Measurements from ENCODE around the gene MCUB.
"Not testable (repeated sequence)": the region's sequence is repeated elsewhere in the genome, so short reads cannot be mapped to it uniquely, and the experiment has no call there.

Gene MCUB

DNA sequence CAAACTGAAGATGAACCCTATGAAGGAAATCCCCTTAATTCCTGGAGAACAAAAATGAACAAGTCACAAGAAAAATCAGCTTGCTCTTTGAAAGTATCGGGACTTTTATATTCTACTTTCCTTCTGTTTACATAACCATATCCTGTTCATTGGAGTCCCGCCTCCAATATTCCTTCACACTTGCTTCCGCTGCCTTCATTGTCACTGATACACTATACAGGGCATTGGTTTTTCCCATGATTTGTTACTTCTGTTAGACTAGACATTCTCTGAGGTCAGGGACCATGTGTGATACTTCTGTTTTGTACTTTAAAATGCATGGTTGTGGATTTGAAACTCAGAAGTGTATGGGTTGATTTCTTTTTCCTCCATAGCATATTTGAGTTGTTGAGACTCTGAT is 18.8 kb downstream of the MCUB start:
- DNase-seq (ENCODE audit: low read depth in 2 of 2) = no peak

DNA sequence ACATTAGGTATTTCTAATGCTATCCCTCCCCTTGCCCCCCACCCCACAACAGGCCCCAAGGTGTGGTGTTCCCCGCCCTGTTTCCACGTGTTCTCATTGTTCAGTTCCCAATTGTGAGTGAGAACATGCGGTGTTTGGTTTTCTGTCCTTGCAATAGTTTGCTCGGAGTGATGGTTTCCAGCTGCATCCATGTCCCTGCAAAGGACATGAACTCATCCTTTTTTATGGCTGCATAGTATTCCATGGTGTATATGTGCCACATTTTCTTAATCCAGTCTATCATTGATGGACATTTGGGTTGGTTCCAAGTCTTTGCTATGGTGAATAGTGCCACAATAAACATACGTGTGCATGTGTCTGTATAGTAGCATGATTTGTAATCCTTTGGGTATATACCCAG is 20.0 kb downstream of the MCUB start:
- DNase-seq (ENCODE audit: low read depth in 2 of 2) = not testable (repeated sequence)

DNA sequence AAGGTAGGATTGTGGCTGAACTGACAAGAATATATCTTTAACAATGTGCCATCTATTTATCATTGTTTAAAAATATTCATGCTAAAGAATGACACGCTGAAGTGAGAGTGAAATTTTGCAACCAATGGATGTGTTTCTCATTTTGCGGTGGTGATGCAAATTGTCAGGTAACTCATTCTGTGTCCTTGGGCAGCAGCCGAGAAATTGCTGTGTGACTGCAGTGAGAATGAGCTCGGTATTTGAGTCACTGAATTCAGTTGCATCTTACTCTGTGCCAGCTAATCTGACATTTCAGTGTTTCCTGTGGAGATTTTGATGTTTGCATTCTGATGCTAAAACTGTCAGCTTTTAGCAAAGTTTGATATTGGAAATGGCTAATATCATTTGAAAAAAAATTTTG is 28.1 kb downstream of the MCUB start:
- no peak for DNase-seq (ENCODE audit: low read depth in 2 of 2)

DNA sequence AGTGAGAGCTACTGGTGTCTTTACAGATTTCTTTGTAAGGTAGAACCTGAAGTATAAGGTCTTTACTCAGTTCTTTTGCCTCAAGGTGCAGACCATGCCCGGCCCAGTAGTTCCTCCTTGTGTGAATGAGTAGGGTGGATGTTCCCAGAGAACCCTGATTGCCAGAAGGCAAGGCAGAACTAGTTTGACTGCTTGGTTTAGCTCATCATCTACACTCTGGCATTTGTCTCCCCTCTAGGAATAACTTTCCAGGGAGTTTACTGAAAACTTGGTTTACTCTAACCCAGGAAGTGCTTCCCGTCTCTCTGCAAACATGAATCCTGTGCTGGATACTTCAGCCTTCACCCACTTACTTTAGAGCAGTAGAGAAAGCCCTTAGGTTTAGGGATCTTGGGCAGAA is 29.1 kb downstream of the MCUB start:
- no peak for DNase-seq (ENCODE audit: low read depth in 2 of 2)

DNA sequence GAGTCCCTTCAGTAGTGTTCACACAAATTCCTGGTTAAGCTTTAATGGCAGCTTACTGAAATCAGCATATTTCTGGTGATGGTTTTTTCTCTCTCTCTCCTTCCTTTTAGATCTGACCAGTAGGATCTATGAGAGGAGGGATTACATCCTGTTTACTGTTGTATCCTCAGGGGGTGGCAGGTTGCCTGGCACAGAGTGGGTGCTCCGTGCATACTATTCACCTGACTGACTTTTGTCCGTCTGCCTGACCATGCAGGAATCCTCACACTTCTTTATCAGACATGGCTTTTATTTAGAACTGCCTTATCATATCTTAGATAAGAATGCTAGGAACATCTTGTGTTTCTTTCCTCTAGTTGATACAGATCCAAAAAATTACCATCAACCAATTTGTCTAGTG is 29.6 kb downstream of the MCUB start:
- no peak for DNase-seq (ENCODE audit: low read depth in 2 of 2)

DNA sequence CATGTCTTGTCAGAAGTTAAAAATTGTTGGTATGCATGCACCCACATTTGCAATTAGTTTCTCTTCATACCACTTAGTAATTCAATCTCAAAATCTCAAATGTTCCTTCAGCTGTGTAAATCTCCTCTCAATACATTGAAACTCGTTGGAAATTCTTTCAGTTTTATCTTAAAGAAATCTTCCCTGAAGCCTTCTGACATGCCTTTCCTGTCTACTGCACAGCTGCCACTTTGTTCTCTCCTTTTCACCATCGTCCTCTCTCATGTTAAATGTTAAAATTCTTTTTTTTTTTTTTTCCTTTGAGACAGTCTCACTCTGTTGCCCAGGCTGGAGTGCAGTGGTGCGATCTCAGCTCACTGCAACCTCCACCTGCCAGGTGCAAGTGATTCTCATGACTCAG is 30.9 kb downstream of the MCUB start:
- no peak for DNase-seq (ENCODE audit: low read depth in 2 of 2)

DNA sequence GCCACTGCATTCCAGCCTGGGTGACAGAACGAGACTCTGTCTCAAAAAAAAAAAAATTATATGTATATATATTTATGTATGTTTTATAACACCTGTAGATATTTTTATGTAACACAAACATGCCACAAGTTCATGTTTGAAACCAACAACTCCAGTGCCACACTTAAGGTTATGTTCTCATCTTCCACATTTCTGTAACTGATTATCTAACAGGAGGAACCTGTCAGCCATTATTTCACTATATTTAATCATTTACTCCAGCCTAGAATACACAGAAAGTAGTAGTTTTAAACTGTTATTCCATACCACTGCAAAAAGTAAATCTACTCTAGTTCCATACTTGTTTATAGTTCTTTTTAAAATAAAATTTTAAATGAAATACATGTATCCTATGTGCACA is 32.3 kb downstream of the MCUB start:
- no peak for DNase-seq (ENCODE audit: low read depth in 2 of 2)

DNA sequence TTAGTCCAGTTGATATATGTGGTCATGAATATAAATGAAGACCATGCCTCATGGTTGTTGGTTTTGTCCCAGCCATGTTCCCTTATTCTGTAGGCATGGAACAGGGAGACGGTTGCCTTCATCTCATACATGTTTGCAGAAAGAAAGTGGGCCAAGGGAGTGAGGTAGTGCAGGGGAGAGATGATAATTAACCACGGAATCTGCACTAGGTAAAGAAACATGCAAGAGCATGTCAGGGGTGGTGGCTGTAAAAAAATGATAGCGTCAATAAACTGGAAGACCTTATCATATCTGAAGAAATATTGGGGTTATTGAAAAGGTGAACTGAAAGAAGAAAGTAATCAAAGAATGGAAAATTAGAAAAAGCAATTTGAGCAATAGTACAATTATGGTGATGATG is 35.1 kb downstream of the MCUB start:
- DNase-seq (ENCODE audit: low read depth in 2 of 2) = not testable (repeated sequence)

DNA sequence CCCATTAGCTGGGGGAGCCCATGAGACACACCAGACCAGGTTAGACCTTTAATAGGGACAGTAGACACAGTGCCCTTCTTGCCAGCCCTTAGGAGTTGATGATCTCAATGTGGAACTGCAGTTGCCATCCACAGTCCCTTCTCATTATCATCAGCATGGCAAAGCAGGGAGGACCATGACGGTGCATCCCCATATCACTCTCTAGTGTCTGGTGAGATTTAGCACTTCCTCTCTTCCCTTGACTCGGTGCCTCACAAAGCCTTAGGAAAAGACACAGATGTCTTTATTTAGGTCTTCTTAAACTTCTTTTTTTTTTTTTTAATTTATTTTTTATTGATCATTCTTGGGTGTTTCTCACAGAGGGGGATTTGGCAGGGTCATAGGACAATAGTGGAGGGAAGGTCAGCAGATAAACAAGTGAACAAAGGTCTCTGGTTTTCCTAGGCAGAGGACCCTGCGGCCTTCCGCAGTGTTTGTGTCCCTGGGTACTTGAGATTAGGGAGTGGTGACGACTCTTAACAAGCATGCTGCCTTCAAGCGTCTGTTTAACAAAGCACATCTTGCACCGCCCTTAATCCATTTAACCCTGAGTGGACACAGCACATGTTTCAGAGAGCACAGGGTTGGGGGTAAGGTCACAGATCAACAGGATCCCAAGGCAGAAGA is 36.5 kb downstream of the MCUB start:
- DNase-seq (ENCODE audit: low read depth in 2 of 2) = not testable (repeated sequence)

DNA sequence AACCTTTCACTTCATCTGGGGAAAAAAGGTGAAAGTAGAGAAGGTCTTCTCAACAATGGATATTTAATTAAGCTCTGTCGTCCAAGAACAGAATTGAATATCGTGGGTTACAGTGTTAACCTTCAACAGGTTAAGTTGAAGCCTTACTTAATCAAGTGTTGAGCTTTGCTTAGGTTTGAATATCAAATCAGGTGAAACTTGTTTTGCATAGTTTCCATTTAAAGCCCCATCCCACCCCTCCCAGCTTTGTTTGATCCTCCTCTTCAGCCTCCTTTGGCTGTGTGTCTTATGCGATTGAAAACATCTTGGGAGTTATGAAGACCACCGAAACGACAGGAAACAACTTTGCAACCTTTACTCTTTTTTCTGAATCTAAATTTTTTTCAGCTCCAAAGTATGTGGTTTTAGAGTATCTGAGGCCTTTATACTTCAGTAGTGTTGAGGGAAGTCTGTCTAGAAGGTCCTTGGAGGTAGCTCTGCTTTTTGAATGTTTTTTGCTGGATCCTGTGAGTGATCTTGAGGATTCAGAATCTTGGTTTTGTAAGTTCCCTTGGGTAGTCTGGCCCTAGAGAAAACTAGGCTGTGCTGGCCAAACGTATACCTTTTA is 39.1 kb downstream of the MCUB start:
- no peak for DNase-seq (ENCODE audit: low read depth in 2 of 2)

DNA sequence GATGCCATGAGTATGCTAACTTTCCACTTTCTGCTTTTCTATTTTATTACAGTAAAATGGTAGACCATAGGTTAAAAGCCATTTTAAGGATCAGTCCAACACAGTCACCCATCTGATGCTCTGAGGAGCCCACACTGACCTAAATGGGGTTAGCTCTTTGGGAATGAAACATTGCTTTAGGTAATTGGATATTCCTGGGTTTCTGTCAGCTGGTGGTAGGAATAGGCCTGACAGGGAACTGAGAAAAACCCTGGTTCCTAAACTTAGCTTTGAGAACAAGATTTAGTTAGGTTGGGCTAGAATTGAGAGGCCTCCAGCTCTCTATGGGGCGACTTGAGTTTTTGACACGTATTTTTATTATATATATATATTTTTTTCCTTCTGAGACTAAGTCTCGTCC is 40.4 kb downstream of the MCUB start:
- DNase-seq (ENCODE audit: low read depth in 2 of 2) = no peak

DNA sequence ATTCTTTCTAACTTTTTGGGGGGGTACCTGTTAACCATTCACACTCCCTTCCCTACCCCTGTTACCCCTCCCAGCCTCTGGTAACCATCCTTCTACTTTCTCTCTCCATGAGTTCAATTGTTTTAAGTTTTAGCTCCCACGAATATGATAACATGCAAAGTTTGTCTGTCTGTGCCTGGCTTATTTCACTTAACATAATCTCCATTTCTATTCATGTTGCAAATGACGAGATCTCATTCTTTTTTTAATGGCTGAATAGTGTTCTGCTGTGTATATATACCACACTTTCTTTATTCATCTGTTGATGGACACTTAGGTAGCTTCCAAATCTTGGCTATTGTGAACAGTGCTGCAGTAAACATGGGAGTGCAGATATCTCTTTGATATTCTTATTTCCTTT is 41.3 kb downstream of the MCUB start:
- no peak for DNase-seq (ENCODE audit: low read depth in 2 of 2)

DNA sequence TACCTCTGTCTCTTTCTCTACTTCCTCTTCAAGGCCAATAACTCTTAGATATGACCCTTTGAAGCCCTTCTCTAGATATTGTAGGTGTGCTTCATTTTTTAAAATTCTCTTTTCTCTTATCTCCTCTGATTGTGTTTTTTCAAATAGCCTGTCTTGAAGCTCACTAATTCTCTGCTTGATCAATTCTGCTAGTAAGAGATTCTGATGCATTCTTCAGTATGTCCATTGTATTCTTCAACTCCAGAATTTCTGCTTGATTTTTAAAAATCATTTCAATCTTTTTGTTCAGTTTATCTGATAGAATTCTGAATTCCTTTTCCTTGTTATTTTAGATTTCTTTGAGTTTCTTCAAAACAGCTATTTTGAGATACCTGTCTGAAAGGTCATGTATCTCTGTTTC is 47.9 kb downstream of the MCUB start:
- no peak for DNase-seq (ENCODE audit: low read depth in 2 of 2)

DNA sequence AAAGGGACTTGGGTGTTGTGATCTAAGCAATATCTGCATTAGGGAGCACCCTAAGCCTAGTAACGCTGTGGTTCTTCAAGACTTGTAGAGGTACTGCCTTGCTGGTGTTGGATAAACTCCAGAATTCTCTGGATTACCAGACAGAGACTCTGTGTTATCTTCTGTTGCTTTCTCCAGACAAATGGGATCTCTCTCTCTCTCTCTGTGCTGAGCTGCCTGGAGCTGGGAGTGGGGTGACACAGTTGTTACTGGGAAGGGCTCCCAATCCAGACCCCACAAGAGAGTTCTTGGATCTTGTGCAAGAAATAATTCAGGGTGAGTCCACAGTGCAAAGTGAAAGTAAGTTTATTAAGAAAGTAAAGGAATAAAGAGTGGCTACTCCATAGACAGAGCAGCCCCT is 48.8 kb downstream of the MCUB start:
- no peak for DNase-seq (ENCODE audit: low read depth in 2 of 2)

DNA sequence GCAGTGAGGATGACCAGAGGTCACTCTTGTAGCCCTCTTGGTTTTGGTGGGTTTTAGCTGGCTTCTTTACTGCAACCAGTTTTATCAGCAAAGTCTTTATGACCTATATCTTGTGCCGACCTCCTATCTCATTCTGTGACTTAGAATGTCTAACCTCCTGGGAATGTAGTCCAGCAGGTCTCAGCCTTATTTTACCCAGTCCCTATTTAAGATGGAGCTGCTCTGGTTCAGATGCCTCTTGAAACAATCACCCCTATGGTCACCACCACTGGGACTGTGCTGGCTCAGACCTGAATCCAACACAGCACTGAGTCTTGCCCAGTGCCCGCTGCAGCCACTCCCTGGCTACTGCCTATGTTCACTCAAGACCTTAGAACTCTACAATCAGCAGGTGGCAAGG is 49.4 kb downstream of the MCUB start:
- no peak for DNase-seq (ENCODE audit: low read depth in 2 of 2)

DNA sequence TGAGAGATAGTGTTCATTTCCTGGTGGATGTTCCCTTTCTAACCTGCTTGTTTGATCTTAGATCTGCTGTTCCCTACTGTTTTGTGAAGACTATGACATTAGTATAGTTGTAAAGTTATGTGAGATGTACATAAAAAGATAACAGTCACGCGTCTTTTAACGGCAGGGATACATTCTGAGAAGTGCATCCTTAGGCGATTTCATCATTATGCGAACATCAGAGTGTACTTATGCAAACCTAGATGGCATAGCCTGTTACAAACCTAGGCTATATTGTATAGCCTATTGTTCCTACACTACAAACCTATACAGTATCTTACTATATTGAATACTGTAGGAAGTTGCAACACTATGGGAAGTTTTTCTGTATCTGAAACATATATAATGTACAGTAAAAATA is 50.4 kb downstream of the MCUB start:
- no peak for DNase-seq (ENCODE audit: low read depth in 2 of 2)

DNA sequence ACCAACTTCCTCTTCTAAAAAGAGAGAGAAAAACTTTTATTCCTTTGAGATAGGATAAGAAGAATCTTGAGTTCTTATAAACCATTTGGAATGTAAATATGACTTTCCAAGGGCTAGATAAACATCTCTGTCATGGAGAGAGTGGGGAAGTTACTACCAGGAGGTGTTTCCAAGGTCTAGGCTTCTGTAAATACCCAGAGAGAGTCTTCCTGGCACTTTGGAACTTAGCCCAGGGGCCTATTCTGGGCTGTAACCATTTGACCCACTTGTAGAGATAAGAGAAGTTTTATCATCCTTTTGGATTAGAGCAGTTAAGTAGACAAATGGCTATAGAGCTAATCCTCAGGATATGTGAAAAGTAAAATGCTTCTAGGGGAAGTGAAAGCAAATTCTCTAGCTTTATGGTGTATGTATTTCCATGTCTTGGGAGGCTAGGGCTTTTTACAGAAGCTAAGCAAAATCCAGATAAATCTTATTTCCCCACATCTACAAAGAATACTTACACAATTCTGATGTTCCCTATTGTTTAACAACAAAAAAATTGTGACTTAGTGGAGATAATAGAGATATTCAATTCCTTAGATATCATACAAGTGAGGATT is 51.1 kb downstream of the MCUB start:
- no peak for DNase-seq (ENCODE audit: low read depth in 2 of 2)

DNA sequence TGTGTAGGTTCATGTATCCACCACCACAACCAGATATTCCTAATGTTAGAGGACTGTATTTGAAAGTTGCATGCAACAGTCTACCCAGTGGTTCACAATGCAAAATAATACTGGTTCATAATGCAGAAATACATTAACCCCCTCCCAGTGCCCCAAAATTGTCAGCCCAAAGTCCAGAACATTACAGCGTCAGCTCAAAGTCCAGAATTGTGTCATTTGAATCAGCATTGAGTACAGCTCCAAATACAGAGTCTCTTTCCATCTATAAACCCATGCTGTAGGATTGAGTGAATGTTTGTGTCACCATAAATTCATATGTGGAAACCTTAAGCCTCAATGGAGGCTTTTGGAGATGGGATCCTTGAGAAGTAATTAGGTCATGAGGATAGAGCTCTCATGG is 54.0 kb downstream of the MCUB start:
- DNase-seq (ENCODE audit: low read depth in 2 of 2) = no peak

DNA sequence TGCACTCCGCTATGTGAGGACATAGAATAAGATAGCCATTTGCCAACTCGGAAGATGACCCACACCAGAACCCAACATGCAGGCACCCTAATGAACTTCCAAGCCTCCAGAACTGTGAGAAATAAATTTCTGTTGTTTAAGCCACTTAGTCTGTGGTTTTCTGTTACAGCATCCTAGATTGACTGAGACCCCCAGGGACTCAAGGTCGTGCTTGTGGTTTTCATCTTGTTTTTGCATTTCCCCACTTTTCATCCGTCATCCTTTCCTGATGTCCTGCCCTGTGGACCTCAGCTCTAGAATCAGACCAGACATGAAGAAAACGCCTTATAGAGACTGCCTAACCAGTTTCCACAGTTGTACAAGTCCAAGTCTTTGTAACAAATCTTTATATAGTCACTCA is 54.4 kb downstream of the MCUB start:
- no peak for DNase-seq (ENCODE audit: low read depth in 2 of 2)

DNA sequence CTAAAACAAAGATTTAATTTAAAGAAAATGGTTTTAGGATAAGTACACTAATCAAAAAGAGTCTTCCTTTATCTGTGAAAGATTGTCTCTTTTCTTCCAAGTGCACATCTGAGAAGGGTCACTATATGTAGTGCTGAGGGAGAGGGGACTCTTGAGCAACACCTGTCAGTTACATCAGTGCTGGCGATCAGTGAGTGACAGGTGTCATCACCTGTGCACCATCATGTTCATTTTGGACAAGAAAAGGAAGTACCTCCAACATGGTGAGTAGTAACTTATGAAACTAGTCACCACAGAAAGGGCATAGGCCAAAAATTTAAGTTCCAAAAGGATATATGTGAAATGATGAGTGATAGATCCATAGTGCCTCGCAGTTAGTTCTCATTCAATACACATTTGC is 55.7 kb downstream of the MCUB start:
- no peak for DNase-seq (ENCODE audit: low read depth in 2 of 2)

DNA sequence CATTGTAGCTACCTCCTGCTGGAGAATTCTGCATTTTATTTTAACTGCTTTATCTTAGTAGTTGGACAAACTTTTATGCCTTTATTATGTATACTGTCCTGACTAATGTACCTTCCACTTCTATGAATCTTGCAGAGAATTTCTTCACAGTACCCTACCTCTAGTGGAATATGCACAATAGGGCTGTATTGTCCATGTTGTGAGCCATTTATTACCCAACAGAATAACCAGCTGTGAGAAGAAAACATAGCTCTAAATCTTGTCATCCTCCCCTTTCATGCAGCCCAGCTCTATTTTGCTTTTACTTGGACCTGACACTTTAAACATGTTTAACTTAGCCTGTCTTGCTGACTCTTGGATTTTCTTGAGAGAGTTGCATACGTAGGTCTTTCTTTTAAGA is 56.2 kb downstream of the MCUB start:
- no peak for DNase-seq (ENCODE audit: low read depth in 2 of 2)

DNA sequence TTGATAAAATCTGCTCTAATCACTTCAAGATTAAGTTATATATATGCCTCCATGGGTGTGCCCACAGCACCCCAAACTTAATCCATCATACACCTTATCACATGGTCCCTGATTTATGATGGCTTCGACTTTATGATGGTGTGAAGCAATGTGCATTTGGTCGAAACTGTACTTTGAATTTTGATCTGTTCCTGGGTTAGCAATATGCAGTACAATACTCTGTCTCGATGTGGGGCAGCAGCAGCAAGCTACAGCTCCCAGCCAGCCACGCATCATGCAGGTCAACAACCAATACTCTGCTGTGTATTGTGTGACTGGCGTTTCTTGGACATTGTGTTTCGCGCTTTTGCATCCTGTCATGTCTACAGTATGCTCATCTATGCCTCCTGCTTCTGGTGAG is 62.6 kb downstream of the MCUB start:
- DNase-seq (ENCODE audit: low read depth in 2 of 2) = no peak

DNA sequence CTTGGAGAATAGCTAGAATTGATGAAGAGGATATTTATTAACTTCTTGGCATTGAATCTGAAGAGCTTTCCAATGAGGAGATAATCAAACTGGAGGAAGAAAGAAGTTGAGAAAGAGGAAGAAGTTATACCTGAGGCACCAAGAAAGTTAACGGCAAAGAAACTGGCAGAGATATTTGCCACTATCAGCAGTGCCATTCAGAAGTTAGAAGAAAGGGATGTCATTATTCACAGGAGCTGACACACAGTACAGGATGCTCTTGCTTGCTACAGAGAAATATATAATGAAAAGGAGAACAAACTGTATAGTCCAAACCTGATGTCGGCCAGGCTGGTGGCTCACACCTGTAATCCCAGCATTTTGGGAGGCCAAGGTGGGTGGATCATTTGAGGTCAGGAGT is 64.5 kb downstream of the MCUB start:
- DNase-seq (ENCODE audit: low read depth in 2 of 2) = no peak

DNA sequence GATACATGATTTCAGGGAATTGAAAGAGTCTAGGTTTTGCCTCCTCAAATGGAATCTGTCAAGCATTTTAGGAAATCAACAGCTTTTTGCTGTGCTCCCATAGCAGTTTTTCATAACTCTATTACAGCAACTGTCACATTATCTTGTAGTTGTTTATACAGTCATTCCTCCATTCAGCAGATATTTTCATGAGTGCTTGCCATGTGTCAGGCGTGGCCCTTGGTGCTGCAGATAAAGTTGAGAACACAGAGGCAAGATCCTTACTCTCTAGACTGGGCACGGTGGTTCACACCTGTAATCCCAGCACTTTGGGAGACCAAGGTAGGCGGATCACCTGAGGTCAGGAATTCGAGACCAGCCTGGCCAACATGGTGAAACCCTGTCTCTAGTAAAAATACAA is 67.3 kb downstream of the MCUB start:
- DNase-seq (ENCODE audit: low read depth in 2 of 2) = no peak
